ENCODE measurements around the gene OS9.

The OS9 gene

GRCh38 chr12:57763881-57764661 lies 70.1 kb downstream of the OS9 start:
- DNase-seq (ENCODE audit: low spot score): no peak
- Mint-ChIP-seq H3K27ac (no peak overlapping the region), H3K9me3 (no peaks in the 10 kb centered on the region), H3K4me1 (ENCODE audit: low read depth) (peaks cover 17% of the 10 kb centered on the region), H3K4me3 (peak overlapping the region; percentile 85), H3K27me3 (ENCODE audit: low read depth) (peaks cover 14% of the 10 kb centered on the region), H3K36me3 (ENCODE audit: low read depth) (peaks cover 7% of the 10 kb centered on the region)

- DNase-seq (ENCODE audit: low spot score): no peak
Measured at GRCh38 chr12:57764662-57765002, 70.7 kb downstream of the OS9 start.

GRCh38 chr12:57765003-57765697 lies 71.2 kb downstream of the OS9 start:
- Mint-ChIP-seq H3K4me3 (peak overlapping the region; percentile 85), H3K4me1 (ENCODE audit: low read depth) (peaks cover 15% of the 10 kb centered on the region), H3K27ac (peak overlapping the region; percentile 73), H3K27me3 (ENCODE audit: low read depth) (peaks cover 14% of the 10 kb centered on the region), H3K36me3 (ENCODE audit: low read depth) (peaks cover 9% of the 10 kb centered on the region), H3K9me3 (no peaks in the 10 kb centered on the region)
- DNase-seq (ENCODE audit: low spot score): peak; percentile 49

More at GRCh38 chr12:57764662-57765002, 70.7 kb downstream of the OS9 start:
- H3K9me3 Mint-ChIP-seq: no peaks in the 10 kb centered on the region
- H3K27ac Mint-ChIP-seq: peak overlapping the region; percentile 29
- H3K4me1 Mint-ChIP-seq (ENCODE audit: low read depth): peaks cover 14% of the 10 kb centered on the region
- H3K36me3 Mint-ChIP-seq (ENCODE audit: low read depth): peaks cover 4% of the 10 kb centered on the region
- H3K27me3 Mint-ChIP-seq (ENCODE audit: low read depth): peaks cover 14% of the 10 kb centered on the region
- H3K4me3 Mint-ChIP-seq: peak overlapping the region; percentile 85

GRCh38 chr12:57765698-57766463 lies 71.9 kb downstream of the OS9 start:
- Mint-ChIP-seq H3K4me1 (ENCODE audit: low read depth) (peaks cover 19% of the 10 kb centered on the region), H3K36me3 (ENCODE audit: low read depth) (peaks cover 13% of the 10 kb centered on the region), H3K9me3 (no peaks in the 10 kb centered on the region), H3K4me3 (peak overlapping the region; percentile 85), H3K27me3 (ENCODE audit: low read depth) (peaks cover 14% of the 10 kb centered on the region), H3K27ac (peak overlapping the region; percentile 8)
- no peak for DNase-seq (ENCODE audit: low spot score)

GRCh38 chr12:57766464-57767304 lies 72.8 kb downstream of the OS9 start, which contains the start of gene CYP27B1:
TSS of gene CYP27B1 (minus strand) at chr12:57767078. CDS start at chr12:57767041, 37 bp downstream.
- H3K4me1 Mint-ChIP-seq (ENCODE audit: low read depth): peaks cover 23% of the 10 kb centered on the region
- peak within 1 kb of the TSS; percentile 85 for H3K4me3 Mint-ChIP-seq
- peaks cover 14% of the 10 kb centered on the region for H3K27me3 Mint-ChIP-seq (ENCODE audit: low read depth)
- peaks cover 13% of the 10 kb centered on the region for H3K36me3 Mint-ChIP-seq (ENCODE audit: low read depth)
- no peaks in the 10 kb centered on the region for H3K9me3 Mint-ChIP-seq
- H3K27ac Mint-ChIP-seq: no peak within 1 kb of the TSS
- peak; percentile 19 for DNase-seq (ENCODE audit: low spot score)

- DNase-seq (ENCODE audit: low spot score): no peak
- no peak overlapping the region for H3K27ac Mint-ChIP-seq
- peaks cover 14% of the 10 kb centered on the region for H3K27me3 Mint-ChIP-seq (ENCODE audit: low read depth)
- H3K36me3 Mint-ChIP-seq (ENCODE audit: low read depth): peaks cover 13% of the 10 kb centered on the region
- no peaks in the 10 kb centered on the region for H3K9me3 Mint-ChIP-seq
- no peak overlapping the region for H3K4me3 Mint-ChIP-seq
- H3K4me1 Mint-ChIP-seq (ENCODE audit: low read depth): peaks cover 25% of the 10 kb centered on the region
Measured at GRCh38 chr12:57767305-57767698, 73.4 kb downstream of the OS9 start.

- H3K36me3 Mint-ChIP-seq (ENCODE audit: low read depth): peaks cover 13% of the 10 kb centered on the region
- peaks cover 26% of the 10 kb centered on the region for H3K4me1 Mint-ChIP-seq (ENCODE audit: low read depth)
- no peak for DNase-seq (ENCODE audit: low spot score)
- H3K27ac Mint-ChIP-seq: no peak overlapping the region
- no peaks in the 10 kb centered on the region for H3K9me3 Mint-ChIP-seq
- peaks cover 14% of the 10 kb centered on the region for H3K27me3 Mint-ChIP-seq (ENCODE audit: low read depth)
- H3K4me3 Mint-ChIP-seq: no peak overlapping the region
Measured at GRCh38 chr12:57767876-57768275, 73.9 kb downstream of the OS9 start.

GRCh38 chr12:57769594-57769993 lies 75.7 kb downstream of the OS9 start:
- peak overlapping the region; percentile 41 for H3K4me3 Mint-ChIP-seq

GRCh38 chr12:57770734-57771133 lies 76.8 kb downstream of the OS9 start:
- H3K27ac Mint-ChIP-seq: peak overlapping the region; percentile 9
- H3K36me3 Mint-ChIP-seq (ENCODE audit: low read depth): peaks cover 15% of the 10 kb centered on the region
- H3K4me1 Mint-ChIP-seq (ENCODE audit: low read depth): peaks cover 25% of the 10 kb centered on the region
- DNase-seq (ENCODE audit: low spot score): no peak
- H3K27me3 Mint-ChIP-seq (ENCODE audit: low read depth): peaks cover 9% of the 10 kb centered on the region
- H3K4me3 Mint-ChIP-seq: peak overlapping the region; percentile 33
- H3K9me3 Mint-ChIP-seq: no peaks in the 10 kb centered on the region

More at GRCh38 chr12:57769594-57769993, 75.7 kb downstream of the OS9 start:
- peaks cover 15% of the 10 kb centered on the region for H3K36me3 Mint-ChIP-seq (ENCODE audit: low read depth)
- peaks cover 14% of the 10 kb centered on the region for H3K27me3 Mint-ChIP-seq (ENCODE audit: low read depth)
- H3K9me3 Mint-ChIP-seq: no peaks in the 10 kb centered on the region
- DNase-seq (ENCODE audit: low spot score): no peak
- no peak overlapping the region for H3K27ac Mint-ChIP-seq
- H3K4me1 Mint-ChIP-seq (ENCODE audit: low read depth): peaks cover 28% of the 10 kb centered on the region
